ENCODE measurements around the gene GPN1. TPM values are rescaled to one million over a fixed set of nuclear protein-coding genes. Genes with fewer than 3 reads are reported as not detected.

GPN1 gene
- total RNA-seq = 36.0 TPM

DNA sequence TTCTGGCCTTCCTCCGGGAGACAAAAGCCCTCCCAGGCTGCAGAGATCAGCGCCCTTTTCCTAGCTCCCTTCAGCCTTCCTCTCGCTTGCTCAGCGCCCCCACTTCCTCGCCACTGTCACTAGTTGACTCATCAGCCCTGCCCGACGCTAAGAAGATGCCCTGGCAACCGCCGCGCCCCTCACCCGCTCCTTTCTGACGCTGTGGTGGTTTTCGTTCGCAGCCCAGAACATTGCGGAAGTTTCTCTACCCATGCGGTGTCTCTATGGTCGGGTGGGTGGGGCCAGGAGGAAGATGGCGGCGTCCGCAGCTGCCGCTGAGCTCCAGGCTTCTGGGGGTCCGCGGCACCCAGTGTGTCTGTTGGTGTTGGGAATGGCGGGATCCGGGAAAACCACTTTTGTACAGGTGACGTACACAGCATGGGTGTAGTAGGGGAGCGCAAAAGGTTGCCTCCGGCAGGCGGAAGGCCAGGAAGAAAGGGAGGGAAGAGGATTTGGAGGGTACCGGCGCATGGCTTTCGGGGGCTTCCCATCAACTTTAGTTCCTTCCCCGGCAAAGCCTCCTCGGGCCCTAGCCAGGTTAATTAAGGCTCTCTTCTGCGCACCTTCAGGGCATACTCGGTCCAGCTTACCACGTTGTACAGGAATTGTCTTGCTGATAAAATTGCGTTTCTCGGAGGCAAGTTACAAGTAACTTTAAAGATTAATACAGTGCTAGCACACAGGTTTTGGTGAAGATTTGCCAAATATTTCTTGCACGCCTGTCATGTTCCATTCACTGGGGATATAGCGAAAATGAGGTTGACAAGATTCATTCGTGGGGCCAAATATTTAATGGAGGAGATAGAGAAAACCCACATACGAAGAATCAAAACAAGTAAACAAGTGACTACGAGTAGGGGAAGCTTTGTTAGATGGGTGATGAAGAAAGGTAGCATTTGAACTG, at the start of gene GPN1, which contains the start of gene CCDC121:
GPN1 (plus strand) TSS at position 284 of the 943 bp plus-strand sequence; CDS start at position 293, 9 bp downstream.
CCDC121 (minus strand) TSS at position 246 of the 943 bp plus-strand sequence. CDS start 1,213 bp downstream, outside the sequence.

GRCh38 chr2:27582695-27583389, 46.0 kb upstream of the GPN1 start, which contains the start of gene ZNF512:
Gene ZNF512, plus strand, starts transcription at chr2:27583042. Its CDS starts 71 bp downstream, at chr2:27583113.

DNA sequence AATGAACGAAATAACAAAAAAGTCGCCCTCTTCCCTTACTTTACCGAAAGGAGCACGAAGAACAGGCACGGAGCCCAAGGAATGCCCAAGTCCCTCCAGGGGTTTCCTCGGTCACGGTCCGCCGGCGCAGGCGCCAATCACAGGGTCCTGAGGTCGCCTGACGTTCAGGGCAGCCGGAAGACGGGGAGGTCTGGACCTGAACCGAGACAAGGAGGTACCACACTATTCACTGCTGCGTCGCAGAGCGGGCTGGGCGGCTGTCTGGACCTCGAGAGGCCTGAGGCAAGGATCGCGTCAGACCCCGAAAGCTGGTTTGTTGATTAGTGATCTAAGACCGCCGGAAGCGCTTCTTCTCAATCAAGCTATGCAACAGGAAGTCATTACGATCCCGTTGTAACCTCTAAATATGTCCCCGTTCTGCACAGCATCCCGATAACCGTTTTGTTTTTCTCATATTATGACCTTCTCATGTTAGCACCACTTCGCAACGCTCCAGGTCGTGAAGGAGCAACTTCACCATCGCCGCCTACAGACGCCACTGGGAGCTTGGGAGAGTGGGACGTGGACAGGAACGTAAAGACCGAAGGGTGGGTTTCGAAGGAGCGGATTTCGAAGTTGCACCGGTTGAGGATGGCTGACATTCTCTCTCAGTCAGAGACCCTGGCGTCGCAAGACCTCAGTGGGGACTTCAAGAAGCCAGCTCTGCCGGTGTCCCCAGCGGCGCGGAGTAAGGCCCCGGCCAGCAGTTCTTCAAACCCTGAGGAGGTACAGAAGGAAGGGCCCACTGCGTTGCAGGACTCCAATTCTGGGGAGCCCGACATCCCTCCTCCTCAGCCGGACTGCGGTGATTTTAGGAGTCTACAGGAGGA, 34.7 kb downstream of the GPN1 start, which contains the start of the genes SLC4A1AP and SUPT7L:
SLC4A1AP (plus strand) TSS at position 605 of the 869 bp plus-strand sequence; CDS start at position 631, 26 bp downstream.
SUPT7L (minus strand) TSS at position 330 of the 869 bp plus-strand sequence. CDS start 1,422 bp downstream, outside the sequence.

Small RNA genes within 50 kb of the gene (small RNA-seq; reads per million reads assigned to genes)
- gene RF00340 = not detected

Other genes with a start within 250 kb of the GPN1 start
- gene ZNF513, start 248.3 kb upstream of the GPN1 start, total RNA-seq = 14.1 TPM
- gene PPM1G, start 219.5 kb upstream of the GPN1 start, total RNA-seq = 67.1 TPM
- gene NRBP1, start 200.4 kb upstream of the GPN1 start, total RNA-seq = 78.2 TPM
- gene KRTCAP3, start 186.7 kb upstream of the GPN1 start, total RNA-seq = 0.46 TPM
- gene IFT172, start 139.3 kb upstream of the GPN1 start, total RNA-seq = 42.0 TPM
- 52.8 TPM for gene FNDC4, start 133.8 kb upstream of the GPN1 start, total RNA-seq
- gene GCKR, start 132.2 kb upstream of the GPN1 start, total RNA-seq = 0.69 TPM
- 56.7 TPM for gene ZNF512, start 46.0 kb upstream of the GPN1 start, total RNA-seq
- 6.7 TPM for gene CCDC121, start within 50 bp of the GPN1 start, total RNA-seq
- gene SUPT7L, start 34.6 kb downstream of the GPN1 start, total RNA-seq = 34.6 TPM
- 29.5 TPM for gene SLC4A1AP, start 34.8 kb downstream of the GPN1 start, total RNA-seq
- 102 TPM for gene MRPL33, start 142.7 kb downstream of the GPN1 start, total RNA-seq